Body of pancreas (tissue), 4 donors: ENCODE data around the gene DTNBP1.

Experiments used
- POLR2A ChIP-seq, 3 donors: fragments of 450-650 bp; IDR thresholded peaks; one replicate each; pipeline ENCODE4 v1.6.1; 2016; ENCODE audit warnings: antibody characterized with exemption in 3 of 3, mild to moderate bottlenecking in 2 of 3
- TF ChIP-seq, protein P1 (sequence below), 7 experiments: fragments of 450-650 bp in 4 of 7; fragments of 200-600 bp in 3 of 7; sonication (generic) in 3 of 7; IDR thresholded peaks; one replicate each; pipeline ENCODE4 v1.5.1; 2016 to 2019; ENCODE audit warnings: antibody characterized with exemption in 7 of 7

DNA sequence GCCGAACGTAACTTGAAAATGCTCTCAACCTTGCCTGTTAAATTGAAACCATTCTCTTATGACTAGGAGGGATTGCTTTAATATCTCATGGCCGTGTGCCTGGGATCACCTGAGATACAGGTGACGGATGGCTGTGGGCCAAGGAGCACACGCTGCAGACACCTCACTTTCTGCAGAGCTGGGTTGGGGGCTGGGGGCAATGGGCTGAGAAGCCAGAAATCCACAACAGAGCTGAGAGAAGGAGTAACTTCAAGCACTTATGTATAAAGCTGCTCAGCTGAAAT, 170.9 kb downstream of the DTNBP1 start:
- TF ChIP-seq, protein P1, sequence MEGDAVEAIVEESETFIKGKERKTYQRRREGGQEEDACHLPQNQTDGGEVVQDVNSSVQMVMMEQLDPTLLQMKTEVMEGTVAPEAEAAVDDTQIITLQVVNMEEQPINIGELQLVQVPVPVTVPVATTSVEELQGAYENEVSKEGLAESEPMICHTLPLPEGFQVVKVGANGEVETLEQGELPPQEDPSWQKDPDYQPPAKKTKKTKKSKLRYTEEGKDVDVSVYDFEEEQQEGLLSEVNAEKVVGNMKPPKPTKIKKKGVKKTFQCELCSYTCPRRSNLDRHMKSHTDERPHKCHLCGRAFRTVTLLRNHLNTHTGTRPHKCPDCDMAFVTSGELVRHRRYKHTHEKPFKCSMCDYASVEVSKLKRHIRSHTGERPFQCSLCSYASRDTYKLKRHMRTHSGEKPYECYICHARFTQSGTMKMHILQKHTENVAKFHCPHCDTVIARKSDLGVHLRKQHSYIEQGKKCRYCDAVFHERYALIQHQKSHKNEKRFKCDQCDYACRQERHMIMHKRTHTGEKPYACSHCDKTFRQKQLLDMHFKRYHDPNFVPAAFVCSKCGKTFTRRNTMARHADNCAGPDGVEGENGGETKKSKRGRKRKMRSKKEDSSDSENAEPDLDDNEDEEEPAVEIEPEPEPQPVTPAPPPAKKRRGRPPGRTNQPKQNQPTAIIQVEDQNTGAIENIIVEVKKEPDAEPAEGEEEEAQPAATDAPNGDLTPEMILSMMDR (IDR thresholded peaks at IDR 0.05), result no peak
- TF ChIP-seq POLR2A (IDR thresholded peaks at IDR 0.05), result no peak
